Measurements from ENCODE around the gene TRPM3. TPM values are rescaled to one million over a fixed set of nuclear protein-coding genes. Genes with fewer than 3 reads are reported as not detected.

TRPM3 gene
- total RNA-seq, 1 experiment from 2014 or later = 5.4 TPM

DNA sequence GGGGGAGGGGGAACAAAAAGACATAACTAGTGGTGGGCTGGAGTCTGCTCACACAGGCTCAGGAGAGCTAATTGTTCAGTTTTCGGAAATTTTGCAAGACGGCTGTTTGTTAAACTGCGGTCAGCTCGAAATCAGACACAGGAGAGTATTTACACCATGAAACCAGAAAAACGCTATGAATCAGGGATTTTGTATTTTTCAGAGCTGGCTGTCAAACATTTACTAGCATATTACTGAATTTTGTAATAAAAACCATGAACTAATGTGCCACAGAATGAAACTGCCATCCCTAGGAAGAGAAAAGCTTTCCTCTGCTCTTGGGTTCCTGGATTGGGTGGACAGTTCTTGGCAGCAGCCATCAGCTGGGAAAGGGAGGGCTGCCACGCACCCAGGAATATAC, 45.3 kb downstream of the TRPM3 start:
- DNase-seq (ENCODE audit: low spot score) (no peak), ATAC-seq (no peak; the same call in 1 of the 2 replicates)
- H3K4me1 Mint-ChIP-seq = peaks cover 31% of the 10 kb centered on the region
- H3K27ac Mint-ChIP-seq = no peak overlapping the region; the same call in 1 of the 2 replicates
- TF ChIP-seq E2F1 (CRISPR knock-in tag; IDR thresholded peaks at IDR 0.05) (no peak), PRRX2 (CRISPR knock-in tag; IDR thresholded peaks at IDR 0.05) (no peak), EMX1 (CRISPR knock-in tag; IDR thresholded peaks at IDR 0.05) (no peak), ZNF512 (CRISPR knock-in tag; IDR thresholded peaks at IDR 0.05; ENCODE audit: borderline replicate concordance) (no peak), TP53 (CRISPR knock-in tag; IDR thresholded peaks at IDR 0.05) (no peak), OVOL2 (CRISPR knock-in tag; IDR thresholded peaks at IDR 0.05; ENCODE audit: borderline replicate concordance) (no peak), MLX (CRISPR knock-in tag; IDR thresholded peaks at IDR 0.05) (no peak), ATF2 (CRISPR knock-in tag; IDR thresholded peaks at IDR 0.05; ENCODE audit: borderline replicate concordance, low read depth) (no peak), GTF2I (CRISPR knock-in tag; conservative IDR thresholded peaks at IDR 0.05) (no peak), NR3C1 (CRISPR knock-in tag; conservative IDR thresholded peaks at IDR 0.05; ENCODE audit: low read depth) (no peak), KAT7 (CRISPR knock-in tag; IDR thresholded peaks at IDR 0.05; ENCODE audit: borderline replicate concordance) (no peak), NFATC4 (CRISPR knock-in tag; IDR thresholded peaks at IDR 0.05) (no peak), PRDM15 (CRISPR knock-in tag; IDR thresholded peaks at IDR 0.05) (no peak)
- CTCF ChIA-PET = no interaction called here
- H3K27me3 Mint-ChIP-seq (ENCODE audit: low read depth) = no peaks in the 10 kb centered on the region
- no peaks in the 10 kb centered on the region for H3K9me3 Mint-ChIP-seq
- POLR2A ChIA-PET = interaction anchor here (0.6 to 0.8 kb wide), 2 partner anchors 43 to 186 kb away, joined by 3 read pairs; no protein-coding TSS in a partner anchor
- H3K4me3 Mint-ChIP-seq = no peak overlapping the region
- no peaks in the 10 kb centered on the region for H3K36me3 Mint-ChIP-seq

GRCh38 chr9:71073494-71073893, 47.9 kb downstream of the TRPM3 start:
- peaks cover 17% of the 10 kb centered on the region for H3K4me1 Mint-ChIP-seq
- no peak overlapping the region for H3K27ac Mint-ChIP-seq
- CTCF ChIA-PET = no interaction called here
- DNase-seq (ENCODE audit: low spot score) (no peak), ATAC-seq (no peak)
- H3K36me3 Mint-ChIP-seq = no peaks in the 10 kb centered on the region
- H3K9me3 Mint-ChIP-seq = no peaks in the 10 kb centered on the region
- TF ChIP-seq TP53 (CRISPR knock-in tag; IDR thresholded peaks at IDR 0.05) (no peak), ESRRA (CRISPR knock-in tag; IDR thresholded peaks at IDR 0.05; ENCODE audit: borderline replicate concordance) (no peak), ZNF423 (CRISPR knock-in tag; IDR thresholded peaks at IDR 0.05) (no peak), ELF4 (CRISPR knock-in tag; IDR thresholded peaks at IDR 0.05; ENCODE audit: low read depth) (no peak), IRF1 (CRISPR knock-in tag; IDR thresholded peaks at IDR 0.05) (no peak), ZNF138 (CRISPR knock-in tag; conservative IDR thresholded peaks at IDR 0.05) (no peak), NR3C1 (CRISPR knock-in tag; conservative IDR thresholded peaks at IDR 0.05; ENCODE audit: low read depth) (no peak), TEAD4 (CRISPR knock-in tag; IDR thresholded peaks at IDR 0.05) (no peak), ZNF512 (CRISPR knock-in tag; IDR thresholded peaks at IDR 0.05; ENCODE audit: borderline replicate concordance) (no peak)
- TF ChIP-seq, protein P1, sequence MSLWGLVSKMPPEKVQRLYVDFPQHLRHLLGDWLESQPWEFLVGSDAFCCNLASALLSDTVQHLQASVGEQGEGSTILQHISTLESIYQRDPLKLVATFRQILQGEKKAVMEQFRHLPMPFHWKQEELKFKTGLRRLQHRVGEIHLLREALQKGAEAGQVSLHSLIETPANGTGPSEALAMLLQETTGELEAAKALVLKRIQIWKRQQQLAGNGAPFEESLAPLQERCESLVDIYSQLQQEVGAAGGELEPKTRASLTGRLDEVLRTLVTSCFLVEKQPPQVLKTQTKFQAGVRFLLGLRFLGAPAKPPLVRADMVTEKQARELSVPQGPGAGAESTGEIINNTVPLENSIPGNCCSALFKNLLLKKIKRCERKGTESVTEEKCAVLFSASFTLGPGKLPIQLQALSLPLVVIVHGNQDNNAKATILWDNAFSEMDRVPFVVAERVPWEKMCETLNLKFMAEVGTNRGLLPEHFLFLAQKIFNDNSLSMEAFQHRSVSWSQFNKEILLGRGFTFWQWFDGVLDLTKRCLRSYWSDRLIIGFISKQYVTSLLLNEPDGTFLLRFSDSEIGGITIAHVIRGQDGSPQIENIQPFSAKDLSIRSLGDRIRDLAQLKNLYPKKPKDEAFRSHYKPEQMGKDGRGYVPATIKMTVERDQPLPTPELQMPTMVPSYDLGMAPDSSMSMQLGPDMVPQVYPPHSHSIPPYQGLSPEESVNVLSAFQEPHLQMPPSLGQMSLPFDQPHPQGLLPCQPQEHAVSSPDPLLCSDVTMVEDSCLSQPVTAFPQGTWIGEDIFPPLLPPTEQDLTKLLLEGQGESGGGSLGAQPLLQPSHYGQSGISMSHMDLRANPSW (CRISPR knock-in tag; conservative IDR thresholded peaks at IDR 0.05; ENCODE audit: low read depth) = no peak
- POLR2A ChIA-PET = no interaction called here
- H3K4me3 Mint-ChIP-seq = no peak overlapping the region
- H3K27me3 Mint-ChIP-seq (ENCODE audit: low read depth) = no peaks in the 10 kb centered on the region

All from WTC11 (cell line).